ENCODE measurements around the gene CTRB1. TPM values are rescaled to one million over a fixed set of nuclear protein-coding genes. Genes with fewer than 3 reads are reported as not detected.

The CTRB1 gene
- total and polyA plus RNA-seq, 2 of the 8 experiments (the other 6 are each of a cell fraction or from before 2014, with no cell fraction given), result not detected

DNA sequence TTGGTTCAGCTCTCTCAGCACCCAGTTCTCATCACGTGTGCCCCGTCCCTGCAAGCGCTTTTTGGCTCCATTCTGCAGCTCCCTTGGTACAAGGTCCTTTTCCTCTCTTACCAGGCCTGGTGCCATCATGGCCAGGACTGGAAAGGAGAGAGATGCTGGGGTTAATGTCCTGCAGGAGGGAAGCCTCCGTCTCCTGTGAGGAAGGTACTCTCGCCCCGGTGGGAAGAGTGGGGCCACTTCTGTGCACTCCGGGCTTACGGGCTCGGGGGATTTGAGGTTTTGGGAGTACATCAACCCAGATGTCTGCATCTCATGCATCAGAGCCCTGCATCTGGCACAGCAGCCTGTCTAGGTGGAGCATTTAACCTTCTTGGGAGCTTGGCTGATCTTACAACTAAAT lies 22.0 kb upstream of the CTRB1 start (continued):
- TF ChIP-seq, protein P1, sequence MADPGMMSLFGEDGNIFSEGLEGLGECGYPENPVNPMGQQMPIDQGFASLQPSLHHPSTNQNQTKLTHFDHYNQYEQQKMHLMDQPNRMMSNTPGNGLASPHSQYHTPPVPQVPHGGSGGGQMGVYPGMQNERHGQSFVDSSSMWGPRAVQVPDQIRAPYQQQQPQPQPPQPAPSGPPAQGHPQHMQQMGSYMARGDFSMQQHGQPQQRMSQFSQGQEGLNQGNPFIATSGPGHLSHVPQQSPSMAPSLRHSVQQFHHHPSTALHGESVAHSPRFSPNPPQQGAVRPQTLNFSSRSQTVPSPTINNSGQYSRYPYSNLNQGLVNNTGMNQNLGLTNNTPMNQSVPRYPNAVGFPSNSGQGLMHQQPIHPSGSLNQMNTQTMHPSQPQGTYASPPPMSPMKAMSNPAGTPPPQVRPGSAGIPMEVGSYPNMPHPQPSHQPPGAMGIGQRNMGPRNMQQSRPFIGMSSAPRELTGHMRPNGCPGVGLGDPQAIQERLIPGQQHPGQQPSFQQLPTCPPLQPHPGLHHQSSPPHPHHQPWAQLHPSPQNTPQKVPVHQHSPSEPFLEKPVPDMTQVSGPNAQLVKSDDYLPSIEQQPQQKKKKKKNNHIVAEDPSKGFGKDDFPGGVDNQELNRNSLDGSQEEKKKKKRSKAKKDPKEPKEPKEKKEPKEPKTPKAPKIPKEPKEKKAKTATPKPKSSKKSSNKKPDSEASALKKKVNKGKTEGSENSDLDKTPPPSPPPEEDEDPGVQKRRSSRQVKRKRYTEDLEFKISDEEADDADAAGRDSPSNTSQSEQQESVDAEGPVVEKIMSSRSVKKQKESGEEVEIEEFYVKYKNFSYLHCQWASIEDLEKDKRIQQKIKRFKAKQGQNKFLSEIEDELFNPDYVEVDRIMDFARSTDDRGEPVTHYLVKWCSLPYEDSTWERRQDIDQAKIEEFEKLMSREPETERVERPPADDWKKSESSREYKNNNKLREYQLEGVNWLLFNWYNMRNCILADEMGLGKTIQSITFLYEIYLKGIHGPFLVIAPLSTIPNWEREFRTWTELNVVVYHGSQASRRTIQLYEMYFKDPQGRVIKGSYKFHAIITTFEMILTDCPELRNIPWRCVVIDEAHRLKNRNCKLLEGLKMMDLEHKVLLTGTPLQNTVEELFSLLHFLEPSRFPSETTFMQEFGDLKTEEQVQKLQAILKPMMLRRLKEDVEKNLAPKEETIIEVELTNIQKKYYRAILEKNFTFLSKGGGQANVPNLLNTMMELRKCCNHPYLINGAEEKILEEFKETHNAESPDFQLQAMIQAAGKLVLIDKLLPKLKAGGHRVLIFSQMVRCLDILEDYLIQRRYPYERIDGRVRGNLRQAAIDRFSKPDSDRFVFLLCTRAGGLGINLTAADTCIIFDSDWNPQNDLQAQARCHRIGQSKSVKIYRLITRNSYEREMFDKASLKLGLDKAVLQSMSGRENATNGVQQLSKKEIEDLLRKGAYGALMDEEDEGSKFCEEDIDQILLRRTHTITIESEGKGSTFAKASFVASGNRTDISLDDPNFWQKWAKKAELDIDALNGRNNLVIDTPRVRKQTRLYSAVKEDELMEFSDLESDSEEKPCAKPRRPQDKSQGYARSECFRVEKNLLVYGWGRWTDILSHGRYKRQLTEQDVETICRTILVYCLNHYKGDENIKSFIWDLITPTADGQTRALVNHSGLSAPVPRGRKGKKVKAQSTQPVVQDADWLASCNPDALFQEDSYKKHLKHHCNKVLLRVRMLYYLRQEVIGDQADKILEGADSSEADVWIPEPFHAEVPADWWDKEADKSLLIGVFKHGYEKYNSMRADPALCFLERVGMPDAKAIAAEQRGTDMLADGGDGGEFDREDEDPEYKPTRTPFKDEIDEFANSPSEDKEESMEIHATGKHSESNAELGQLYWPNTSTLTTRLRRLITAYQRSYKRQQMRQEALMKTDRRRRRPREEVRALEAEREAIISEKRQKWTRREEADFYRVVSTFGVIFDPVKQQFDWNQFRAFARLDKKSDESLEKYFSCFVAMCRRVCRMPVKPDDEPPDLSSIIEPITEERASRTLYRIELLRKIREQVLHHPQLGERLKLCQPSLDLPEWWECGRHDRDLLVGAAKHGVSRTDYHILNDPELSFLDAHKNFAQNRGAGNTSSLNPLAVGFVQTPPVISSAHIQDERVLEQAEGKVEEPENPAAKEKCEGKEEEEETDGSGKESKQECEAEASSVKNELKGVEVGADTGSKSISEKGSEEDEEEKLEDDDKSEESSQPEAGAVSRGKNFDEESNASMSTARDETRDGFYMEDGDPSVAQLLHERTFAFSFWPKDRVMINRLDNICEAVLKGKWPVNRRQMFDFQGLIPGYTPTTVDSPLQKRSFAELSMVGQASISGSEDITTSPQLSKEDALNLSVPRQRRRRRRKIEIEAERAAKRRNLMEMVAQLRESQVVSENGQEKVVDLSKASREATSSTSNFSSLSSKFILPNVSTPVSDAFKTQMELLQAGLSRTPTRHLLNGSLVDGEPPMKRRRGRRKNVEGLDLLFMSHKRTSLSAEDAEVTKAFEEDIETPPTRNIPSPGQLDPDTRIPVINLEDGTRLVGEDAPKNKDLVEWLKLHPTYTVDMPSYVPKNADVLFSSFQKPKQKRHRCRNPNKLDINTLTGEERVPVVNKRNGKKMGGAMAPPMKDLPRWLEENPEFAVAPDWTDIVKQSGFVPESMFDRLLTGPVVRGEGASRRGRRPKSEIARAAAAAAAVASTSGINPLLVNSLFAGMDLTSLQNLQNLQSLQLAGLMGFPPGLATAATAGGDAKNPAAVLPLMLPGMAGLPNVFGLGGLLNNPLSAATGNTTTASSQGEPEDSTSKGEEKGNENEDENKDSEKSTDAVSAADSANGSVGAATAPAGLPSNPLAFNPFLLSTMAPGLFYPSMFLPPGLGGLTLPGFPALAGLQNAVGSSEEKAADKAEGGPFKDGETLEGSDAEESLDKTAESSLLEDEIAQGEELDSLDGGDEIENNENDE (IDR thresholded peaks at IDR 0.05; ENCODE audit: insufficient replicate concordance, low read length), result no peak
- no peak for TF ChIP-seq KDM4A (IDR thresholded peaks at IDR 0.05; ENCODE audit: low read depth, low read length, severe bottlenecking)
- TF ChIP-seq CREB1 (IDR thresholded peaks at IDR 0.05), result no peak
- TF ChIP-seq CBX8 (IDR thresholded peaks at IDR 0.05; ENCODE audit: borderline replicate concordance, low read depth, low read length), result no peak
- TF ChIP-seq MAFK (IDR thresholded peaks at IDR 0.05; ENCODE audit: low read depth, low read length), result no peak
- TF ChIP-seq SP2 (IDR thresholded peaks at IDR 0.05; ENCODE audit: low read length), result no peak
- TF ChIP-seq SP1 (IDR thresholded peaks at IDR 0.05; ENCODE audit: low read depth, low read length), result no peak
- TF ChIP-seq TBP (IDR thresholded peaks at IDR 0.05; ENCODE audit: low read depth, low read length), result no peak
- TF ChIP-seq SUZ12 (IDR thresholded peaks at IDR 0.05; ENCODE audit: low read length), result no peak
